PFSK-1 (cell line): ENCODE data around the gene MAPK8IP1.

Experiments
- POLR2AphosphoS5 ChIP-seq: IDR thresholded peaks from 2 replicates; pipeline ENCODE4 v1.6.1; 2012; ENCODE audit warnings: low read depth, mild to moderate bottlenecking, control low read depth, low read length, moderate library complexity
- SIN3A ChIP-seq: IDR thresholded peaks from 2 replicates; pipeline ENCODE4 v1.6.1; 2012; ENCODE audit warnings: mild to moderate bottlenecking, low read length, moderate library complexity, borderline replicate concordance; ENCODE audit not compliant: insufficient read depth
- TAF1 ChIP-seq: IDR thresholded peaks from 2 replicates; pipeline ENCODE4 v1.6.1; 2012; ENCODE audit warnings: low read length, control low read depth, borderline replicate concordance; ENCODE audit not compliant: insufficient read depth

GRCh38 chr11:45933131-45933831 lies 47.8 kb downstream of the MAPK8IP1 start:
- TF ChIP-seq SIN3A (no peak), POLR2AphosphoS5 (no peak), TAF1 (no peak)
